ENCODE data around the gene ZNRF2. TPM values are rescaled to one million over a fixed set of nuclear protein-coding genes. Genes with fewer than 3 reads are reported as not detected.
"Not testable (repeated sequence)": the region's sequence is repeated elsewhere in the genome, so short reads cannot be mapped to it uniquely, and the experiment has no call there.

The ZNRF2 gene
- total RNA-seq, 2 donors from 2014 or later = 20.2 to 29.4 TPM

- TF ChIP-seq, protein P1, sequence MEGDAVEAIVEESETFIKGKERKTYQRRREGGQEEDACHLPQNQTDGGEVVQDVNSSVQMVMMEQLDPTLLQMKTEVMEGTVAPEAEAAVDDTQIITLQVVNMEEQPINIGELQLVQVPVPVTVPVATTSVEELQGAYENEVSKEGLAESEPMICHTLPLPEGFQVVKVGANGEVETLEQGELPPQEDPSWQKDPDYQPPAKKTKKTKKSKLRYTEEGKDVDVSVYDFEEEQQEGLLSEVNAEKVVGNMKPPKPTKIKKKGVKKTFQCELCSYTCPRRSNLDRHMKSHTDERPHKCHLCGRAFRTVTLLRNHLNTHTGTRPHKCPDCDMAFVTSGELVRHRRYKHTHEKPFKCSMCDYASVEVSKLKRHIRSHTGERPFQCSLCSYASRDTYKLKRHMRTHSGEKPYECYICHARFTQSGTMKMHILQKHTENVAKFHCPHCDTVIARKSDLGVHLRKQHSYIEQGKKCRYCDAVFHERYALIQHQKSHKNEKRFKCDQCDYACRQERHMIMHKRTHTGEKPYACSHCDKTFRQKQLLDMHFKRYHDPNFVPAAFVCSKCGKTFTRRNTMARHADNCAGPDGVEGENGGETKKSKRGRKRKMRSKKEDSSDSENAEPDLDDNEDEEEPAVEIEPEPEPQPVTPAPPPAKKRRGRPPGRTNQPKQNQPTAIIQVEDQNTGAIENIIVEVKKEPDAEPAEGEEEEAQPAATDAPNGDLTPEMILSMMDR (IDR thresholded peaks at IDR 0.05) = no peak
- H3K4me1 ChIP-seq (ENCODE audit: control insufficient read depth in 1 of 2, low read depth in 2 of 2) = no peaks in the 10 kb centered on the region
- DNase-seq (ENCODE audit: low spot score) (no peak), ATAC-seq (ENCODE audit: insufficient number of reproducible peaks, low FRiP score, low read depth) (no peak)
- no peaks in the 10 kb centered on the region for H3K36me3 ChIP-seq
- H3K27me3 ChIP-seq (replicated peaks; ENCODE audit: insufficient read depth) = no peaks in the 10 kb centered on the region
- no peak overlapping the region for H3K27ac ChIP-seq
- H3K9me3 ChIP-seq = no peaks in the 10 kb centered on the region
- H3K4me3 ChIP-seq = no peak overlapping the region
These were observed 20.3 kb upstream of the ZNRF2 start for GRCh38 chr7:30264052-30264451.

- not testable (repeated sequence) for H3K27ac ChIP-seq; H3K9me3 ChIP-seq; H3K27me3 ChIP-seq (replicated peaks; ENCODE audit: insufficient read depth); H3K4me1 ChIP-seq (ENCODE audit: control insufficient read depth in 1 of 2, low read depth in 2 of 2); H3K4me3 ChIP-seq; H3K36me3 ChIP-seq; DNase-seq (ENCODE audit: low spot score); ATAC-seq (ENCODE audit: insufficient number of reproducible peaks, low FRiP score, low read depth)
These were observed 19.2 kb upstream of the ZNRF2 start for GRCh38 chr7:30265189-30265588.

GRCh38 chr7:30266686-30267085 is 17.7 kb upstream of the ZNRF2 start:
- ATAC-seq (ENCODE audit: insufficient number of reproducible peaks, low FRiP score, low read depth) (no peak), DNase-seq (ENCODE audit: low spot score) (no peak)
- Histone ChIP-seq H3K4me1 (ENCODE audit: control insufficient read depth in 1 of 2, low read depth in 2 of 2) (no peaks in the 10 kb centered on the region), H3K27me3 (replicated peaks; ENCODE audit: insufficient read depth) (no peaks in the 10 kb centered on the region), H3K4me3 (no peak overlapping the region), H3K36me3 (no peaks in the 10 kb centered on the region), H3K27ac (no peak overlapping the region), H3K9me3 (no peaks in the 10 kb centered on the region)
- TF ChIP-seq, protein P1 (IDR thresholded peaks at IDR 0.05) = no peak

GRCh38 chr7:30268586-30268985 is 15.8 kb upstream of the ZNRF2 start:
- Histone ChIP-seq H3K4me3 (no peak overlapping the region), H3K36me3 (no peaks in the 10 kb centered on the region)

GRCh38 chr7:30269490-30269889 is 14.9 kb upstream of the ZNRF2 start:
- TF ChIP-seq, protein P1 (IDR thresholded peaks at IDR 0.05) = no peak
- ATAC-seq (ENCODE audit: insufficient number of reproducible peaks, low FRiP score, low read depth) = no peak

More at GRCh38 chr7:30268586-30268985, 15.8 kb upstream of the ZNRF2 start:
- Histone ChIP-seq H3K27ac (no peak overlapping the region), H3K9me3 (no peaks in the 10 kb centered on the region), H3K4me1 (ENCODE audit: control insufficient read depth in 1 of 2, low read depth in 2 of 2) (no peaks in the 10 kb centered on the region), H3K27me3 (replicated peaks; ENCODE audit: insufficient read depth) (no peaks in the 10 kb centered on the region)
- TF ChIP-seq, protein P1 (IDR thresholded peaks at IDR 0.05) = no peak
- ATAC-seq (ENCODE audit: insufficient number of reproducible peaks, low FRiP score, low read depth) = no peak
- DNase-seq (ENCODE audit: low spot score) = no peak

GRCh38 chr7:30270921-30271320 is 13.5 kb upstream of the ZNRF2 start:
- Histone ChIP-seq H3K27me3 (replicated peaks; ENCODE audit: insufficient read depth) (no peaks in the 10 kb centered on the region), H3K9me3 (no peaks in the 10 kb centered on the region), H3K36me3 (no peaks in the 10 kb centered on the region), H3K27ac (no peak overlapping the region), H3K4me1 (ENCODE audit: control insufficient read depth in 1 of 2, low read depth in 2 of 2) (no peaks in the 10 kb centered on the region), H3K4me3 (no peak overlapping the region)
- DNase-seq (ENCODE audit: low spot score) = no peak
- no peak for ATAC-seq (ENCODE audit: insufficient number of reproducible peaks, low FRiP score, low read depth)
- TF ChIP-seq, protein P1 (IDR thresholded peaks at IDR 0.05) = no peak

More at GRCh38 chr7:30269490-30269889, 14.9 kb upstream of the ZNRF2 start:
- H3K36me3 ChIP-seq = no peaks in the 10 kb centered on the region
- H3K27me3 ChIP-seq (replicated peaks; ENCODE audit: insufficient read depth) = no peaks in the 10 kb centered on the region
- H3K4me3 ChIP-seq = no peak overlapping the region
- H3K27ac ChIP-seq = no peak overlapping the region
- H3K9me3 ChIP-seq = no peaks in the 10 kb centered on the region
- no peaks in the 10 kb centered on the region for H3K4me1 ChIP-seq (ENCODE audit: control insufficient read depth in 1 of 2, low read depth in 2 of 2)
- no peak for DNase-seq (ENCODE audit: low spot score)

All from thoracic aorta (tissue), 2 donors.